ENCODE results near the gene NTRK3.

DNA sequence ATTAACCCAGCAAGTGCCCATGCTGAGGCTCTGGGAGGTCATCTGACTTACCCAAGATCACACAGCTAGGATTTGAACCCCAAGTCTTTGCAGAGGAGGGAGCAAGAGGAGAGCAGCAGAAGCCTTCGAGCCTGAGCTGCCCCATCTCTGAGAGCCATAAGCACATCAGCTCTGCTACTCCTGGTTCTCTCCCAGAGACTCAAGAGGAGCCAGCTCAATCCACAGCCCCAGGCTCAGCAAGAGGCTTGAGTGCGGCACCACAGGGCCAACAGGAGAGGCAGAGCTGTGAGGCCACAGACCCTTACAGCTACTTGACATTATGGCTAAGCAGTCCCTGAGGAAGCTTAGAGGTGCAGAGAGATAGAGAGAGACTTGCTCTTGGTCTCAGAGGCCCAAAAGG lies 15.9 kb upstream of the NTRK3 start:
- TF ChIP-seq CTCF (IDR thresholded peaks at IDR 0.05): no peak
- TF ChIP-seq POLR2A (IDR thresholded peaks at IDR 0.05): no peak

Data from thyroid gland (tissue), 4 donors.